Spinal cord (tissue), 10 donors: ENCODE data around the gene C16orf74. TPM values are rescaled to one million over a fixed set of nuclear protein-coding genes. Genes with fewer than 3 reads are reported as not detected.
A peak's percentile ranks its signal among the peaks of the same experiment; 100 is the strongest.

ENCODE experiments used
- DNase-seq, 6 donors: peaks; one replicate each; pipeline versions ENCODE4 v3.0.0 to v3.0.0-alpha.2; 2013 to 2015; ENCODE audit warnings: low spot score in 6 of 6, low read depth in 4 of 6
- H3K27ac ChIP-seq: one replicate; pipeline ENCODE4 v1.5.1; 2013; ENCODE audit warnings: low read depth, low read length, control low read depth
- H3K27me3 ChIP-seq: one replicate; pipeline ENCODE4 v1.6.1; 2013; ENCODE audit warnings: low read length; ENCODE audit not compliant: control insufficient read depth, insufficient read depth
- H3K36me3 ChIP-seq: one replicate; pipeline ENCODE4 v1.6.1; 2013; ENCODE audit warnings: low read length; ENCODE audit not compliant: control insufficient read depth, insufficient read depth
- H3K4me1 ChIP-seq: one replicate; pipeline ENCODE4 v1.6.1; 2013; ENCODE audit warnings: low read length; ENCODE audit not compliant: control insufficient read depth, insufficient read depth
- H3K4me3 ChIP-seq: one replicate; pipeline ENCODE4 v1.5.1; 2013; ENCODE audit warnings: low read depth, low read length, control low read depth
- H3K9me3 ChIP-seq: one replicate; pipeline ENCODE4 v1.6.1; 2013; ENCODE audit warnings: low read length; ENCODE audit not compliant: control insufficient read depth, insufficient read depth
- WGBS: methylation state at CpG from one replicate; pipeline ENCODE4 v1.1.5; 2013; ENCODE audit warnings: missing lambda C conversion rate; ENCODE audit not compliant: insufficient coverage; 5-methylcytosine and 5-hydroxymethylcytosine counted together
- polyA plus RNA-seq, 2 donors: library from polyadenylated mRNA; unstranded; fragments of 120-200 nt; gene quantifications; one replicate each; pipeline ENCODE4 v1.2.1, GENCODE V29; 2013; ENCODE audit not compliant: insufficient read length in 2 of 2
- total RNA-seq, 2 donors: library from RNA; depleted of rRNA in 1 of 2; stranded (reverse); fragments of 120-200 nt in 1 of 2; fragments of >200 nt in 1 of 2; gene quantifications; one replicate each; pipeline versions ENCODE4 v1.2.3 to v1.2.4, GENCODE V29; 2013 to 2014
- donor health status: healthy.

The C16orf74 gene
- total and polyA plus RNA-seq, 4 donors: 1.8 to 4.8 (median 2.9) TPM

DNA sequence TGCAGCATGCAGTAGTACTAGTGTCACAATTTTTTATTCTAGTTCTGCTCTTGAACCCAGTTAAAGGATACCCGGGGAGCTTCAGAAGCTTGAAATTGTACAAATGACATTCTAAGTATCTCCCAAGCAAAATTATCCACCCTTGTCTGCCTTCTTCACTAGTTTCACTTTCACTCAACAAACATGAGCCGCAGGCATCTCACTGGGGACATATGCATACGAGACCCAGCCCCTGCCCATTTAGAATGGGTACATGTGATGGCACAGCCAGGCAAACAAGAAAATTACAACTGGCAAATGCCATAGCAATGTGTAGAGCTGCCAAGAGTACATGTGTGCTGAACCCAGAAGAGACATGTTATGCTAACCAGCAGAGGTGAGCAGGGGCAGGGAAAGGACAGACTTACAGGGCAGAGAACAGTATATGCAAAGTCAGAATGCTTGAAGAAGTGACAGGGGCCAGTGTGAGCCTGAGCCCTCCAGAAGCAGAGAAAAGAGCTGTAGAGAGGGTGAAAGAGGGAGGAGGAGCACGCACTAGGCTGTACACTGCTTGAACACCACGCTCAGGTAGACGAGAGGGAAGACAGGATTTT lies 70.4 kb downstream of the C16orf74 start:
- 89% methylated on average over 6 of the region's 6 CpGs for WGBS

GRCh38 chr16:85679870-85680269 lies 71.0 kb downstream of the C16orf74 start:
- Histone ChIP-seq H3K27ac (no peak overlapping the region), H3K4me3 (no peak overlapping the region), H3K36me3 (peaks cover 25% of the 10 kb centered on the region), H3K27me3 (no peaks in the 10 kb centered on the region), H3K9me3 (no peaks in the 10 kb centered on the region), H3K4me1 (no peaks in the 10 kb centered on the region)
- DNase-seq: no peak
- 90% methylated on average over 6 of the region's 6 CpGs for WGBS

More for the DNA sequence above, 70.4 kb downstream of the C16orf74 start:
- Histone ChIP-seq H3K27ac (no peak overlapping the region), H3K36me3 (peaks cover 25% of the 10 kb centered on the region), H3K4me3 (no peak overlapping the region), H3K4me1 (no peaks in the 10 kb centered on the region), H3K27me3 (no peaks in the 10 kb centered on the region), H3K9me3 (no peaks in the 10 kb centered on the region)
- DNase-seq: no peak

GRCh38 chr16:85678821-85679220 lies 72.1 kb downstream of the C16orf74 start:
- 100% methylated on average over 3 of the region's 5 CpGs for WGBS
- Histone ChIP-seq H3K9me3 (no peaks in the 10 kb centered on the region), H3K4me1 (peaks cover 4% of the 10 kb centered on the region), H3K36me3 (peaks cover 34% of the 10 kb centered on the region), H3K4me3 (no peak overlapping the region), H3K27ac (no peak overlapping the region), H3K27me3 (no peaks in the 10 kb centered on the region)
- DNase-seq: no peak

GRCh38 chr16:85678016-85678415 lies 72.9 kb downstream of the C16orf74 start:
- Histone ChIP-seq H3K27ac (no peak overlapping the region), H3K4me3 (no peak overlapping the region), H3K27me3 (no peaks in the 10 kb centered on the region), H3K9me3 (no peaks in the 10 kb centered on the region), H3K36me3 (peaks cover 34% of the 10 kb centered on the region), H3K4me1 (peaks cover 6% of the 10 kb centered on the region)
- DNase-seq: no peak
- WGBS: 77% methylated on average over 8 of the region's 8 CpGs

GRCh38 chr16:85677383-85677967 lies 73.4 kb downstream of the C16orf74 start:
- H3K36me3 ChIP-seq: peaks cover 31% of the 10 kb centered on the region
- H3K4me1 ChIP-seq: peaks cover 6% of the 10 kb centered on the region
- H3K27ac ChIP-seq: no peak overlapping the region
- WGBS: 60% methylated on average over 1 of the region's 6 CpGs
- H3K4me3 ChIP-seq: no peak overlapping the region
- H3K27me3 ChIP-seq: no peaks in the 10 kb centered on the region
- DNase-seq: no peak
- H3K9me3 ChIP-seq: no peaks in the 10 kb centered on the region

GRCh38 chr16:85676466-85676865 lies 74.4 kb downstream of the C16orf74 start:
- no peak for DNase-seq
- Histone ChIP-seq H3K9me3 (no peaks in the 10 kb centered on the region), H3K27me3 (no peaks in the 10 kb centered on the region), H3K27ac (no peak overlapping the region), H3K36me3 (peaks cover 39% of the 10 kb centered on the region), H3K4me3 (no peak overlapping the region), H3K4me1 (peaks cover 6% of the 10 kb centered on the region)
- 88% methylated on average over 7 of the region's 7 CpGs for WGBS

DNA sequence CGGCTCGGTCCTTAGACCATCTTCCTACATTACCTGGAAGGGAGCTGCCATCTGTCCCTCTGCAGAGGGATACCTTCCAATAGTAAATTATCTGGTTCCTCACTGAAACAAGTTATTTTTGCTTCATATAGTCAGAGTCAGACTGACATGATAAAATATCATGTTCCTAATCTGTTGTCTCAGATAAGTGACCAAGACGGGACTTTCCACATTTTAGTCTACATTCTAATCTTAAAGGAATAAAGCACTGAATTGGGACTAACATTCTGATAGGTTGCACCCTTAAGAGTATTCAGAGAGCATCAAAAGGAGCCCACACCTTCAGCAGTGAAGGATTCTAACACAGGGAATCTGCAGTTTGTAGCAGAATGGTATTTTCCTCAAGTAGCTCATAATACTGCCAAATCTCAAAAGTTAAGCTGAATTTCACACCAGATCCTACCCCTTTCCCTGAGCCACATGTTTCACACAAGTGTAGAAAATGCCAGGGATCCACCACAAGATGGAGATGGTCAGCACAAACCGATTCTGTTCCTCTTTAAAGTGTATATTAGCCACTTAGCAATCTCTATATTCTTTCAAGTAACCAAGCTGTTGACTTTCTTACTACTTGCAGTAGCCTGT lies 75.5 kb downstream of the C16orf74 start:
- peak in 1 of 6 donors; percentile 72 for DNase-seq
- peaks cover 39% of the 10 kb centered on the region for H3K36me3 ChIP-seq
- 100% methylated on average over 2 of the region's 4 CpGs for WGBS
- peaks cover 6% of the 10 kb centered on the region for H3K4me1 ChIP-seq
- no peaks in the 10 kb centered on the region for H3K9me3 ChIP-seq
- no peak overlapping the region for H3K4me3 ChIP-seq
- H3K27ac ChIP-seq: no peak overlapping the region
- no peaks in the 10 kb centered on the region for H3K27me3 ChIP-seq

DNA sequence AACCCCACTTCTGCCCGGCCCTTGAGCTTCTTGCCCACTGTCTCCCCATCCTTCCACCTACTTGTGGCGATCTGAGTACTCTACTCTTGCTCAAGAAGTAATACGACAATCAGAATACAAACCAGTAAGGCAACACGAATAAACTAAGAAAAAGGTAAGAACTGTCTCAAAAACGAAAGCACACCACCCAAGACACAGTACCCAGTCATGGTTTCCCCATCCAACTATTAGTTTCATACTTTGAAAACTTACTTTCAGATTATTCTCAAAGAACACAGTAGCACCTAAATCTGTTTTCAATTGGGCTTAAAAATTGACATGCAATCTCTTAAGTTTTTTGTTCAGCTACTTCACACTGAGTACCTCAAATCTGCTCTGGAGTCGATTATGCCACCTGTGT lies 76.1 kb downstream of the C16orf74 start:
- Histone ChIP-seq H3K36me3 (peaks cover 36% of the 10 kb centered on the region), H3K27ac (no peak overlapping the region), H3K4me1 (peaks cover 6% of the 10 kb centered on the region), H3K9me3 (no peaks in the 10 kb centered on the region), H3K27me3 (no peaks in the 10 kb centered on the region), H3K4me3 (no peak overlapping the region)
- no peak for DNase-seq
- WGBS: 97% methylated on average over 6 of the region's 6 CpGs

DNA sequence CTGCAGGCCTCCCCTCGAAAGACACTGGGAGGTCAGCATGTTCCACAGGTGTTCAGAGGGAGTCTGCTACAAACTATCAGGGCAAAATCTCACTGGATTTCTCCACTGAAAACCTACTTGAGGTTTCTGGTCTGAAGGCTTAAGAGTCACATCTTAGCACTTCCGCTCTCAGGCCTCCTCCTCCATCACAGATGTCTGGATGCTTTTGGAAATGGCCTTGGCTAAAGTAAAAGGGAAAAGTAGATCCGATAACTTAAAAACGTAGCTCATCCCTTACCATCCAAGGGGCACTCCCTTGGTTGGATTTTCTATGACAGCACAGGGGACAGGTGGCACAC lies 76.5 kb downstream of the C16orf74 start:
- peaks cover 37% of the 10 kb centered on the region for H3K36me3 ChIP-seq

More for the DNA sequence above, 76.5 kb downstream of the C16orf74 start:
- Histone ChIP-seq H3K4me1 (peaks cover 6% of the 10 kb centered on the region), H3K4me3 (no peak overlapping the region), H3K27me3 (no peaks in the 10 kb centered on the region), H3K27ac (no peak overlapping the region), H3K9me3 (no peaks in the 10 kb centered on the region)
- DNase-seq: no peak
- WGBS: 82% methylated on average over 2 of the region's 4 CpGs
